GM23338 (cell line): ENCODE data around the gene COL25A1. TPM values are rescaled to one million over a fixed set of nuclear protein-coding genes. Genes with fewer than 3 reads are reported as not detected.

Source experiments
- ATAC-seq: fragments of 200-7000 bp; cut with Tn5 transposase; 3 replicates; pipeline ENCODE4 v1.9.1; 2020
- DNase-seq: peaks from one replicate; pipeline ENCODE4 v3.0.0-alpha.2; 2015; ENCODE audit warnings: low spot score
- H2AFZ ChIP-seq: fragments of 200-600 bp; sonication (generic); 2 replicates; pipeline ENCODE4 v1.8.0; 2016; ENCODE audit warnings: antibody characterized with exemption, mild to moderate bottlenecking, moderate library complexity
- H3F3A ChIP-seq: fragments of 200-600 bp; sonication (generic); replicated peaks from 2 replicates; pipeline ENCODE4 v1.8.0; 2017; ENCODE audit warnings: antibody characterized with exemption, mixed run types, low read depth
- H3K27ac ChIP-seq: fragments of 200-600 bp; sonication (generic); 2 replicates; pipeline ENCODE4 v1.6.1; 2016; ENCODE audit warnings: low read depth
- H3K27me3 ChIP-seq: fragments of 200-600 bp; sonication (generic); 2 replicates; pipeline ENCODE4 v1.8.0; 2016; ENCODE audit warnings: mild to moderate bottlenecking, mixed run types, moderate library complexity; ENCODE audit not compliant: insufficient read depth
- H3K36me3 ChIP-seq: fragments of 200-600 bp; sonication (generic); 2 replicates; pipeline ENCODE4 v1.8.0; 2016; ENCODE audit warnings: mild to moderate bottlenecking; ENCODE audit not compliant: insufficient read depth
- H3K4me1 ChIP-seq: fragments of 200-600 bp; sonication (generic); 2 replicates; pipeline ENCODE4 v1.8.0; 2016; ENCODE audit warnings: mild to moderate bottlenecking, moderate library complexity; ENCODE audit not compliant: insufficient read depth
- H3K4me2 ChIP-seq: fragments of 200-600 bp; sonication (generic); 2 replicates; pipeline ENCODE4 v1.7.1; 2017; ENCODE audit warnings: mixed run types
- H3K4me3 ChIP-seq: fragments of 200-600 bp; sonication (generic); 2 replicates; pipeline ENCODE4 v1.6.1; 2016; ENCODE audit warnings: mixed run types
- H3K79me2 ChIP-seq: fragments of 200-600 bp; sonication (generic); replicated peaks from 2 replicates; pipeline ENCODE4 v1.8.0; 2017; ENCODE audit warnings: mild to moderate bottlenecking; ENCODE audit not compliant: insufficient read depth
- H3K9me2 ChIP-seq: fragments of 200-600 bp; sonication (generic); 2 replicates; pipeline ENCODE4 v1.8.0; 2017; ENCODE audit not compliant: insufficient read depth
- H4K20me1 ChIP-seq: fragments of 200-600 bp; sonication (generic); replicated peaks from 2 replicates; pipeline ENCODE4 v1.8.0; 2017; ENCODE audit warnings: mild to moderate bottlenecking; ENCODE audit not compliant: insufficient read depth
- H3K27ac Mint-ChIP-seq: 2 replicates; pipeline ENCODE4 v1.8.0; 2020; ENCODE audit warnings: inconsistent platforms, mild to moderate bottlenecking, moderate library complexity, mixed read lengths
- H3K27me3 Mint-ChIP-seq: 3 replicates; pipeline ENCODE4 v1.8.0; 2022; ENCODE audit warnings: low read depth, mild to moderate bottlenecking, moderate library complexity, mixed read lengths, inconsistent platforms; ENCODE audit not compliant: insufficient read depth, poor library complexity
- H3K36me3 Mint-ChIP-seq: 3 replicates; pipeline ENCODE4 v1.8.0; 2021; ENCODE audit warnings: low read depth, mild to moderate bottlenecking, inconsistent platforms, moderate library complexity, mixed read lengths
- H3K4me1 Mint-ChIP-seq: 3 replicates; pipeline ENCODE4 v1.8.0; 2020; ENCODE audit warnings: mild to moderate bottlenecking, inconsistent platforms, mixed read lengths
- H3K4me3 Mint-ChIP-seq: 3 replicates; pipeline ENCODE4 v1.8.0; 2021; ENCODE audit warnings: moderate library complexity, mild to moderate bottlenecking, inconsistent platforms, mixed read lengths
- H3K9me3 Mint-ChIP-seq: 3 replicates; pipeline ENCODE4 v1.8.0; 2020; ENCODE audit warnings: moderate library complexity, mild to moderate bottlenecking, inconsistent platforms, mixed read lengths
- CREB1 ChIP-seq: fragments of 250-450 bp; sonication (Bioruptor Pico); IDR thresholded peaks from 2 replicates; pipeline ENCODE4 v1.5.0; 2020; ENCODE audit warnings: low read depth, mild to moderate bottlenecking, moderate library complexity
- JUNB ChIP-seq: IDR thresholded peaks from one replicate; pipeline ENCODE4 v1.6.1; 2016; ENCODE audit warnings: antibody characterized with exemption; ENCODE audit not compliant: unreplicated experiment
- NANOG ChIP-seq: IDR thresholded peaks from 2 replicates; pipeline ENCODE4 v1.6.1; 2016; ENCODE audit warnings: antibody characterized with exemption, borderline replicate concordance
- POLR2AphosphoS5 ChIP-seq: IDR thresholded peaks from 2 replicates; pipeline ENCODE4 v1.6.1; 2016; ENCODE audit warnings: antibody characterized with exemption, low read depth
- STAT1 ChIP-seq: IDR thresholded peaks from one replicate; pipeline ENCODE4 v1.6.1; 2016; ENCODE audit warnings: antibody characterized with exemption; ENCODE audit not compliant: unreplicated experiment
- ZNF114 ChIP-seq: fragments of 250-450 bp; sonication (Bioruptor Pico); IDR thresholded peaks from 2 replicates; pipeline ENCODE4 v1.5.0; 2020; ENCODE audit warnings: mild to moderate bottlenecking, moderate library complexity
- ZNF331 ChIP-seq: fragments of 250-450 bp; sonication (Bioruptor Pico); IDR thresholded peaks from 2 replicates; pipeline ENCODE4 v1.5.0; 2020; ENCODE audit warnings: low read depth, mild to moderate bottlenecking, moderate library complexity
- polyA plus RNA-seq: library from polyadenylated mRNA; unstranded; fragments of >200 nt; fragmentation: Nextera tagmentation; extraction: Ambion mirVana; gene quantifications from 2 replicates; pipeline ENCODE4 v1.2.1, GENCODE V29; 2016
- total RNA-seq: library from RNA; depleted of rRNA; stranded (reverse); fragments of >200 nt; shearing (Covaris generic); gene quantifications from 2 replicates; pipeline ENCODE4 v1.2.3, GENCODE V29; 2014
- TF ChIP-seq, protein P1 (sequence below): IDR thresholded peaks from one replicate; pipeline ENCODE4 v1.6.1; 2018; ENCODE audit warnings: antibody characterized with exemption; ENCODE audit not compliant: unreplicated experiment
- TF ChIP-seq, protein P2 (sequence below), 2 experiments: fragments of 200-600 bp in 1 of 2; sonication (generic) in 1 of 2; conservative IDR thresholded peaks; 2 replicates each; pipeline versions ENCODE4 v1.5.1 to v1.6.1; 2016 to 2017; ENCODE audit warnings: antibody characterized with exemption in 2 of 2, low read depth in 2 of 2, mild to moderate bottlenecking in 2 of 2, moderate library complexity in 1 of 2
- TF ChIP-seq, protein P3 (sequence below): IDR thresholded peaks from 2 replicates; pipeline ENCODE4 v1.6.1; 2016; ENCODE audit warnings: antibody characterized with exemption

COL25A1 gene
- total and polyA plus RNA-seq, 2 experiments from 2014 or later = 3.9 to 5.6 TPM

DNA sequence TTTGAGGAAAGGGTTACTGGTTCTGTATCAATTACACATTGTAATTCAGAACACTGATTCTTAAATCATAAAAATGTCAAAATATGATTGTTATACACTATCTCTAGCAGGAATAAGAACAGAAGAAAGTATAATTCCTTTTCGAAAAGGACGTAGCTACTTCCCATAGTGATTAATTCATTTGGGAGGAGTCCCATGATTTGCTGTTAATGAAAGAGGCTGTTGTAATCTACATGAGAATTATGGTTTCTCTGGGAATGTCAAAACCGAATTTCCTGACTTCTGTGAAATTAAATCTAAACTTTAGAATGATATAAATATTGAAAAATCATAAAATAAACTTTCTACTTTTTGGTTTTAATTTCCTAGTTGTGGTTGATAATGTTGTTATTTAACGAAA lies 348.5 kb downstream of the COL25A1 start (continued):
- TF ChIP-seq, protein P1, sequence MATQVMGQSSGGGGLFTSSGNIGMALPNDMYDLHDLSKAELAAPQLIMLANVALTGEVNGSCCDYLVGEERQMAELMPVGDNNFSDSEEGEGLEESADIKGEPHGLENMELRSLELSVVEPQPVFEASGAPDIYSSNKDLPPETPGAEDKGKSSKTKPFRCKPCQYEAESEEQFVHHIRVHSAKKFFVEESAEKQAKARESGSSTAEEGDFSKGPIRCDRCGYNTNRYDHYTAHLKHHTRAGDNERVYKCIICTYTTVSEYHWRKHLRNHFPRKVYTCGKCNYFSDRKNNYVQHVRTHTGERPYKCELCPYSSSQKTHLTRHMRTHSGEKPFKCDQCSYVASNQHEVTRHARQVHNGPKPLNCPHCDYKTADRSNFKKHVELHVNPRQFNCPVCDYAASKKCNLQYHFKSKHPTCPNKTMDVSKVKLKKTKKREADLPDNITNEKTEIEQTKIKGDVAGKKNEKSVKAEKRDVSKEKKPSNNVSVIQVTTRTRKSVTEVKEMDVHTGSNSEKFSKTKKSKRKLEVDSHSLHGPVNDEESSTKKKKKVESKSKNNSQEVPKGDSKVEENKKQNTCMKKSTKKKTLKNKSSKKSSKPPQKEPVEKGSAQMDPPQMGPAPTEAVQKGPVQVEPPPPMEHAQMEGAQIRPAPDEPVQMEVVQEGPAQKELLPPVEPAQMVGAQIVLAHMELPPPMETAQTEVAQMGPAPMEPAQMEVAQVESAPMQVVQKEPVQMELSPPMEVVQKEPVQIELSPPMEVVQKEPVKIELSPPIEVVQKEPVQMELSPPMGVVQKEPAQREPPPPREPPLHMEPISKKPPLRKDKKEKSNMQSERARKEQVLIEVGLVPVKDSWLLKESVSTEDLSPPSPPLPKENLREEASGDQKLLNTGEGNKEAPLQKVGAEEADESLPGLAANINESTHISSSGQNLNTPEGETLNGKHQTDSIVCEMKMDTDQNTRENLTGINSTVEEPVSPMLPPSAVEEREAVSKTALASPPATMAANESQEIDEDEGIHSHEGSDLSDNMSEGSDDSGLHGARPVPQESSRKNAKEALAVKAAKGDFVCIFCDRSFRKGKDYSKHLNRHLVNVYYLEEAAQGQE = no peak
- TF ChIP-seq JUNB = no peak
- TF ChIP-seq, protein P2, sequence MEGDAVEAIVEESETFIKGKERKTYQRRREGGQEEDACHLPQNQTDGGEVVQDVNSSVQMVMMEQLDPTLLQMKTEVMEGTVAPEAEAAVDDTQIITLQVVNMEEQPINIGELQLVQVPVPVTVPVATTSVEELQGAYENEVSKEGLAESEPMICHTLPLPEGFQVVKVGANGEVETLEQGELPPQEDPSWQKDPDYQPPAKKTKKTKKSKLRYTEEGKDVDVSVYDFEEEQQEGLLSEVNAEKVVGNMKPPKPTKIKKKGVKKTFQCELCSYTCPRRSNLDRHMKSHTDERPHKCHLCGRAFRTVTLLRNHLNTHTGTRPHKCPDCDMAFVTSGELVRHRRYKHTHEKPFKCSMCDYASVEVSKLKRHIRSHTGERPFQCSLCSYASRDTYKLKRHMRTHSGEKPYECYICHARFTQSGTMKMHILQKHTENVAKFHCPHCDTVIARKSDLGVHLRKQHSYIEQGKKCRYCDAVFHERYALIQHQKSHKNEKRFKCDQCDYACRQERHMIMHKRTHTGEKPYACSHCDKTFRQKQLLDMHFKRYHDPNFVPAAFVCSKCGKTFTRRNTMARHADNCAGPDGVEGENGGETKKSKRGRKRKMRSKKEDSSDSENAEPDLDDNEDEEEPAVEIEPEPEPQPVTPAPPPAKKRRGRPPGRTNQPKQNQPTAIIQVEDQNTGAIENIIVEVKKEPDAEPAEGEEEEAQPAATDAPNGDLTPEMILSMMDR (conservative IDR thresholded peaks at IDR 0.05; ENCODE audit: low read depth in 2 of 2) = no peak
- TF ChIP-seq, protein P3, sequence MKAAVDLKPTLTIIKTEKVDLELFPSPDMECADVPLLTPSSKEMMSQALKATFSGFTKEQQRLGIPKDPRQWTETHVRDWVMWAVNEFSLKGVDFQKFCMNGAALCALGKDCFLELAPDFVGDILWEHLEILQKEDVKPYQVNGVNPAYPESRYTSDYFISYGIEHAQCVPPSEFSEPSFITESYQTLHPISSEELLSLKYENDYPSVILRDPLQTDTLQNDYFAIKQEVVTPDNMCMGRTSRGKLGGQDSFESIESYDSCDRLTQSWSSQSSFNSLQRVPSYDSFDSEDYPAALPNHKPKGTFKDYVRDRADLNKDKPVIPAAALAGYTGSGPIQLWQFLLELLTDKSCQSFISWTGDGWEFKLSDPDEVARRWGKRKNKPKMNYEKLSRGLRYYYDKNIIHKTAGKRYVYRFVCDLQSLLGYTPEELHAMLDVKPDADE = no peak

DNA sequence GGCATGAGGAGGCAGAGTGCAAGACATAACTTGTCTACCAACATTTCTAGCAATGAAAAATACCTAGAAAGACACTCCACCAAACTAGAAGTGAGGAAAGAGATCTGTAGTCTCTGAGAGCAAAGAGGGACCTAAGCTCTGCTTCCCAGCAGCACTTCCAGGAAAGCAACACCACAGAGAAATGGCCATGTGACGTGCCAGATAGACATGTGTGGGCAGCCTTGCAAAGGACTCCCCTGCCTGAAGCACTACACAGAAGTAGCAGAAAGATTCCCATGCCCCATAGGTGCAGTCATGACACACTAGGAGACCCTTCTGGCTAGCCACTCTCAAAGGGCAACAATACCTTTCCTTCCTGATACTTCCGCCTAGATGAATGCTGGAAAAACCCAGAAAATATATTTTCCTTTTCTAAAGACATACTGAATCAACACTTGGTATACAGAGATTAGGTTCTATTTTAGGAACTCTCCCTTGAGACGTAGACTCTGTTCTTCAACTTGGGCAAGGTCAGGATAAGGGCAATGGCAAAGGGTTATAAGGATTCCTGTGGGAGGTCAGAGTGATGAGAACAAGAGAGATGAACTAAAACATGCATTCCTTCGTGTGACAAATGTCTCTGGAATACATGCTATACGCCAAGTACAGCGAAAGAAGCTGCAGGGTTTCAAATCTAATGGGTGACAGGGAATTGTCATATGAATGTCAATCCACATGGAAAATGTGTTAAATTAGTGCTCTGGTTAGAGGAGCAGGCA lies 352.1 kb downstream of the COL25A1 start:
- Histone ChIP-seq H3K27me3 (no peaks in the 10 kb centered on the region), H2AFZ (no peak overlapping the region), H4K20me1 (no peaks in the 10 kb centered on the region), H3K36me3 (no peaks in the 10 kb centered on the region), H3K9me2 (no peaks in the 10 kb centered on the region), H3K27ac (no peak overlapping the region), H3K4me1 (peaks cover 13% of the 10 kb centered on the region), H3F3A (no peaks in the 10 kb centered on the region), H3K79me2 (no peaks in the 10 kb centered on the region), H3K4me2 (no peak overlapping the region), H3K4me3 (no peak overlapping the region)
- H3K27me3 Mint-ChIP-seq = no peaks in the 10 kb centered on the region
- DNase-seq (no peak), ATAC-seq (no peak)
- H3K9me3 Mint-ChIP-seq = no peaks in the 10 kb centered on the region
- H3K36me3 Mint-ChIP-seq = no peaks in the 10 kb centered on the region
- H3K4me3 Mint-ChIP-seq = no peak overlapping the region
- H3K4me1 Mint-ChIP-seq = peaks cover 15% of the 10 kb centered on the region
- H3K27ac Mint-ChIP-seq = no peak overlapping the region
- TF ChIP-seq, protein P3 = no peak
- no peak for TF ChIP-seq POLR2AphosphoS5
- TF ChIP-seq JUNB = no peak
- no peak for TF ChIP-seq ZNF114 (CRISPR knock-in tag)
- TF ChIP-seq, protein P1 = no peak
- TF ChIP-seq CREB1 (CRISPR knock-in tag) = no peak
- TF ChIP-seq ZNF331 = no peak
- TF ChIP-seq NANOG = no peak
- TF ChIP-seq STAT1 = no peak
